Islet precursor cell (in vitro differentiated cells): Measurements from ENCODE around the gene ITK.
"Not testable (repeated sequence)": the region's sequence is repeated elsewhere in the genome, so short reads cannot be mapped to it uniquely, and the experiment has no call there.

ENCODE experiments used
- DNase-seq: peaks from one replicate; pipeline ENCODE4 v3.0.0-alpha.2; 2018

ITK gene

DNA sequence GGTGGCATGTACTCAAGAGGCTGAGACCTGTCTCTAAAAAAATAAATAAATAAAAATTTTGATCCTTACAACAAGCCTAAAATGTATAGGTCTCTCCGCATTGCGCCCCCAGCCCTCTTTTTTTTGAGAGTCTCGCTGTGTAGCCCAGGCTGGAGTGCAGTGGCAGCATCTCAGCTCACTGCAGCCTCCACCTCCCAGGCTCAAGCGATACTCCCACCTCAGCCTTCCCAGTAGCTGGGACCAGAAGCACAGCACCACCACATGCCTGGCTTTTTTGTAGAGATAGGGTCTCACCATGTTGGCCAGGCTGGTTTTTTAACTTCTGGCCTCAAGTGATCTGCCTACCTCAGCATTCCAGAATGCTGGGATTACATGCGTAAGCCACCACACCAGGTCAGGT is 12.4 kb upstream of the ITK start:
- DNase-seq = no peak

DNA sequence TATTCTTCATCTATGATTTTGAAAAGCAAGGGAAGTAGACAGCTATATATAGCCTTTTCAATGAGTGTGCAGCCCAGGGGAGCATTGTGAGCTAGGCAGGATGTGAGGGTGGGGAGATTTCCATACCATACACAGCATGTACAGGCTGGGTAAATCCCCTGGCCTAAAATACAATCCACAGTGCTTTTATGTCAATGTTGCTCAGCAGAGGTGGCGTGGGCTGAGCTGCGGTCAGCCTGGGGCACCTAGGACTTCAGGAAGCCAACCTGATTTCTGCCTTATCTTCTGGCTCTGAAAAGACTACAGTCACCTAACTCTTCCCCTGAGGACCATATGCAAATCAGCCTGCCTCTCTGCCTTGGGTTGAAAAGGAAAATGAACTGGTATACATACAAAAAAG is 8.2 kb upstream of the ITK start:
- no peak for DNase-seq

DNA sequence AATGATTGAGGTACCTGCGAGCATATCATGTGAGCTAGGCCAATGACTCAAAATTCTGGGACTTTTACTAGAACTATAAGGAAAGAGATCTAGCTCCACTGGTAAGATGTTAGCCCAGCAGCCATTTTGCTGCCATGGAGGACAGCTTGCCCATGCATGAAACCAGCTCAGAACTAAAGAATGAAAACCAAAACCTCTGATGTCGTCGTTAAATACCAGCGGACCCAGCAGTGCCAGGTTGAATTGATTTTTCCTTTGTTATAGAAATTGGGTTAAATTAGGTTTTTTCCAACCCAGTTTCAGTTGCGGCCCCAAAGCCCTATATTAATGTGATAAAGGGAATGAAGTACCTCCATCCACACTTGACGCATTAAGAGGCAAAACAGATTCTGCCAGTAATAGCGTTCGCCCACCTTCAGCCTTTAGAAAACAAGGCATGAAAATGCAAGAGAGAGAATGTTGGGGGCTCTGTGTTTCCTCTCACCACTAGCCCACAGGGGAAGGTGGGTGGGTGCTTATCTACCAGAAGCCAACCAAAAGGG is 5.5 kb upstream of the ITK start:
- DNase-seq = no peak

DNA sequence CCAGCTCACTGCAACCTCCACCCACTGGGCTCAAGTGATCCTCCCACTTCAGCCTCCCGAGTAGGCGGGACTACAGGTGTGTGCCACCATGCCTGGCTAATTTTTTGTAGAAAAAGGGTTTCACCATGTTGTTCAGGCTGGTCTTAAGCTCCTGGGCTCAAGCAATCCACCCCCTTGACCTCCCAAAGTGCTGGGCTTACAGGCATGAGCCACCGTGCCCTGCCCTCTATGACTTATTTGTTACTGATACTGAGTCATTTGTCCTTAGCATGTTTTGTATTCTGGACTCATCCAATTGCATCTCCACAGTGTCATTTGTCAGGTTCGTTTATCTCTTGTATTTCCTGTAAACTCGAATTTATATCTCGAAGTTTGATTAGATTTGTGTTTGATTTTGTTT is 2.7 kb upstream of the ITK start:
- no peak for DNase-seq

DNA sequence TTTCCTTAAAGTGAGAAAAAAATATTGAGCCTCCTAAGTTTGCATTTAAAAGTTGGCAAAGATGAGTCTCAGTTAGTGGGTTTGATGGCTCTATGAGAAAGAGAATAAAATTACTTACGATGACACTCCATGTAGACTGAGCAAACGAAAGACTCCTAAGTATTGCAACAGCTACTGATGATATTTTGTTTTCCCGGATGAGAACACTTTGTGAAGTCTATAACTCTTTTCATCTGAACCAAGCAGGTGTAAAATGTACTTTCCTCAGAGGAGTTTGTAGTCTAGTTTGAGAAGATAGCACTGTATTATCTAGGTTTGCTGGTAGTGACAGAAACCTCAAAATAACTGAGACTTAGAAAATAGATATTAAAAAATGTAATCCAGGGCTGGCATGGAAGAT is 1.7 kb upstream of the ITK start:
- DNase-seq = no peak

DNA sequence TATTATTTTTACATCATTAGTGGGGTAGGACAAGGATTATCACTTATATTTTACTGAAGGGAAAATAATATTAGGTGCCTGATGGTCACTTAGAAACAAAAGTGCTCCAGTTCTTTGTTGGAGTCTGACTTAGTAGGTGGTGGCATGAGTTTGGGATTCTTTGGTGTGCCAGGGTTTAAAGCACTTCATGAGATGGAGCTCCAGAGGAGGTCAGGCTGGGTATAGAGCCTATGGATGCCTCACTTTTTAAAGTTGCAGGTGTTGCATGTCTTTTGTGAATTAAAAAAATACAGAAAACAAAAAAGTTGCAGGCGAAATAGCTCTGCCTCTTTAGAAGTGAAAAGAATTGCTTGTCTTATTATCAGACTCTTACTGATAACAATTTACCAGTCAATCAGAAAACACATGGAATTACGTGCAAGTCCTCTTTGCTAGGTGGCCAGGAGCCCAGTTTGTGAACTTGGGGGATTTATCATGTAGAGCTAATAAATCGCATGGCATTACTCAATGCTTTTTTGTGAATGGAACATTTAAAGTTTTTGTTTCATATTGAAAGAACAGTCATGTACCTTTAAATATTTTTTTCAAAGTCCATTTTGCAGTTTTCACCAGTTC is 1.6 kb downstream of the ITK start:
- DNase-seq = no peak

DNA sequence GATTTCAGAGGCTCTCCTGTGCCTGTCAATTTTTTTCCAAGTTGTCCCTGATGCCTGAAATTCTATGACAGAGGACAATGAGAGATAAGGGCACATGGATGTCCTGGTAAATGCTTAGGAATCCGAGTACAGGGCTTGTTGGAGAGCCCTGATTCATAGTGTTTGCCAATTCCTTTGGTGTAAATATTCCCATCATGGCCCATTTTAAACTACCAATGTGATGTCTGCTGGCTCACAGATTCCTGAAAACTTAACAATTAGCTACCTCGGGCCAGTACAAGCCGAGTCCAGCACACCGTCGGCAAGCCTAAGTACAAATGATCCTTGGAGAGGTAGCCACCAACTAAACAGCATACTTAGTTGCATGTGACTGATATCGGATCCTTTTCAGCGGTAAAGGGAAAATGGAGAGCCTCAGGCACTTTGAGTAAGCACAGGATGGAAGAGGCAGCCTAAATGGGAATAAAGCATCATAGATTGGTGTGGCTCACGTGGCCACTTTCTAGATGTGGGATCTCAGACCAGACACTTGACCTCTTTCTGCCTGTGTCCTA is 3.6 kb downstream of the ITK start:
- no peak for DNase-seq

DNA sequence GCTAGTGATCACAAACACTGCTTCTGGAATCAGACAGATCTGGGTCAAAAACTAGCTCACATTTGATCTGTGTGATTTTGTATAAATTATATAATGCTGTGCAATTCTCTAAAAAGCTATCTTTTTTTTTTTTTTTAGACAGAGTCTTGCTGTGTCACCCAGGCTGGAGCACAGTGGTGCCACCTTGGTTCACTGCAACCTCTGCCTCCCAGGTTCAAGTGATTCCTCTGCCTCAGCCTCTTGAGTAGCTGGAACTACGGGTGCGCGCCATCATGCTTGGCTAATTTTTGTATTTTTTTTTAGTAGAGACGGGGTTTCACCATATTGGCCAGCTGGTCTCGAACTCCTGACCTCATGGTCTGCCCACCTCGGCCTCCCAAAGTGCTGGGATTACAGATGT is 4.5 kb downstream of the ITK start:
- not testable (repeated sequence) for DNase-seq

DNA sequence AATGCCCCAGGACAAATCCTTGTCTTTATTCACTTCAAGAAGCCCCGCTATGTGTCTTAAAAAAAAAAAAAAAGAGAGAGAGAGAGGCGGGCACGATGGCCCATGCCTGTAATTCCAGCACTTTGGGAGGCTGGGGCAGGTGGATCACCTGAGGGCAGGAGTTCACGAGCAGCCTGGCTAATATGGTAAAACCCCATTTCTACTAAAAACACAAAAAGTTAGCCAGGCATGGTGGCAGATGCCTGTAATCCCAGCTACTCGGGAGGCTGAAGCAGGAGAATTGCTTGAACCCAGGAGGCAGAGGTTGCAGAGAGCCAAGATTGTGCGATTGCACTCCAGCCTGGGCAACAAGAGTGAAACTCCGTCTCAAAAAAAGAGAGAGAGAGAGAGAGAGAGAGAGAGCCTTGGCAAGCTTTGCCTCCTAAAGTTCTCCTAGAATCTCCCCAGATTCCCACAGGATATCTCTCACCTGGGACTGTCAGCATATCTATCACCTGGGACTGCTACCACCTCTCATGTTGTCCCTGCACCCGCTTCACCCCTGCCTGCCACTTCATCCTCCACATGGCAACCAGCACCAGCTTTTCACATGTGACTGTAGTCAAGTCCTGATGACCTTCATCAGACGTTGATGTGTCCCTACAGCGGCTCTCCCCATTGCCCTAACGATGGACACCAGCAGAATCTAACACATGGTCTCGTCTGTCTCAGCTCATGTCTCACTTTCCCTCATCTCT is 5.8 kb downstream of the ITK start:
- no peak for DNase-seq

DNA sequence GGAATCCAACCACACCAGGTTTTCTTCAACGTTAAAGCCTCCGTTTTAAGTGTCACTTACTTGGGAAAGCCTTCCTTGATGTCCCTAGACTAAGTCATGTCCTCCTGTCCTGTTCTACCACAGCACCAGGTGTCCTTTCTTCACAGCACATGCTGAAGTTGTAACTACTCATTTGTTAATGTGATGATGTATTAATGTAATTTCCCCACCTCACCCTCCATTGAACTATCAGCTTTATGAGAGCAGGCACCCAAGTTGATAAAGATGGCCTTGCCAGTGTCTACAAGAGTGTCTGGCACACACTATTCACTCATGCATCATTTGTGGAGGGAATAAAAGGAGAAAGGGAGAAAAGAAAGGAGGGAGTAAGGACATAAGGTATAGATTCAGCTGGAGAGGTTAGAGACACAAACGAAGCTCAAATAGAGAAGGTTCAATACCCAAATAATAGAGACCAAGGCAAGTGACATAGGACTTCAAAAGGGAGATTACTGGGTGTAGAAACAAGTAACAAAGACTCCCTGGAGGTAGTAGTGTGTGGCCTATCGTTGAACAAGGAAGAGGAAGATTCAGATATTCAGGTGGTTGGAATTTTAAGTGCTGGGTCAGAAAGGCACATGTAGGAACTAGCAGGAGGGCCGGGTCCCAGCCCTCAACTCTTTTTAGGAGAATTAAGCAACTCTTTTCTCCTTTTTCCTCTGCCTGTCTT is 6.6 kb downstream of the ITK start:
- DNase-seq = no peak

DNA sequence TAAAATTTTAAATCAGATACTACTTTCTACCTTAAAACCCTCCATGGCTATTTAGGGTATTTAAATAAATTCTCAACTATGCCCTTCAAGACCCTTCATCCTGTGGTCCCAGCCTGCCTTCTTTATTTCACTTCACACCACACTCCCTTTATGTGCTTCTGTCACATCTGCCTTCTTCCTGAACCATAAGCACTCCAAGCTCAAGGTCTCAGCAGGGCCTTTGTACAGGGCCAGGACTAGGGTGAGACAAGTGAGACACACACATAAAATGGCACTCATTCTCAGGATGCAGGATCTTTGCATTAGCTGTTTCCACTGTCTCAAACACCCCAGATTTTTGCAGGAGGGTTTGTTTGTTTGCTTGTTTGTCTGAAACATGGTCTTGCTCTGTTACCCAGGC is 7.6 kb downstream of the ITK start:
- no peak for DNase-seq

DNA sequence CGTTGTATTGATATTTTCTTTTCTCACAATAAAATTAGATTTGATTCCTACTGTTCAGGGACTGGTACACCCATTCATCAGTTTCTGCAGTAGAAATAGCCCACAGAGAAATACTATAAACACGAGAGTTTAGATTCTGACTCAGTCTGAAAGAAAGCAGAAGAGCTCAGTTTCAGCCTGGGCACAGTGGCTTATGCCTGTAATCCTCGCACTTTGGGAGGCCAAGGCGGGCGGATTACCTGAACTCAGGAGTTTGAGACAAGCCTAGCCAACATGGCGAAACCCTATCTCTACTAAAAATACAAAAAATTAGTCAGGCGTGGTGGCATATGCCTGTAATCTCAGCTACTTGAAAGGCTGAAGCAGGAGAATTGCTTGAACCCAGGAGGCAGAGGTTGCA is 8.6 kb downstream of the ITK start:
- no peak for DNase-seq

DNA sequence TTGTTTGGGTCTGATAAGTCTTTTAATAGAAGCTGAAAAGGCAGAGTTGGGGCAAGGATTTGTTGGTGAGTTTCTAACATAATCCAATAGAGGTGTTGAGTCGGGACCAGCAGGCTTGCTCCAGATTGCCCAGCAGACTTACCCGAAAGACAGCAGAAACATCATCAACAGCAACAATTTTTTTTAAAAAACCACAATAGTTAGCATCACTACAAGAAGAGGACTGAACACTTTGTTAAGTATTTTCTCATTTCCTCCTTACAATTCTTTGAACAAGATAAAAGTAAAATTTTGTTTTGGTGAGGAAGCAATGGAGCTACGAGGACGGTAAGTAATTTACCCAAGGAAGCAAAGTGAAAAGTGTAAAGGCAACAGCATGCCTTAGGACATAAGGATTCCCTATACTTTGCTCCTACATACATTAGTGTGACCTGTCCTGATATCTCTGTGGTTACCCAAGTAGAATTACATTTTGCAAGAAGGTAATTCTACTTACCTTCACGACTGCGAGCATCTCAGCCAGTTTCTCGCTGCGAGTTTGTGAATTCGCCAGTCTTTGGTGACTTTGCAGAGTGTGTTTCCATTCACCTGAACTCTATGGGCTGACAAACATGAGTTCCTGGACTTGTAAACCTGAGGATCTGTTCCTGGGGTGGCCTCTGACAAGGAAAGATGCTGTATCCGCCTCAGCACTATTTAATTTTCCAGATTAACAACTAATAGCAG is 13.2 kb downstream of the ITK start:
- DNase-seq = no peak

DNA sequence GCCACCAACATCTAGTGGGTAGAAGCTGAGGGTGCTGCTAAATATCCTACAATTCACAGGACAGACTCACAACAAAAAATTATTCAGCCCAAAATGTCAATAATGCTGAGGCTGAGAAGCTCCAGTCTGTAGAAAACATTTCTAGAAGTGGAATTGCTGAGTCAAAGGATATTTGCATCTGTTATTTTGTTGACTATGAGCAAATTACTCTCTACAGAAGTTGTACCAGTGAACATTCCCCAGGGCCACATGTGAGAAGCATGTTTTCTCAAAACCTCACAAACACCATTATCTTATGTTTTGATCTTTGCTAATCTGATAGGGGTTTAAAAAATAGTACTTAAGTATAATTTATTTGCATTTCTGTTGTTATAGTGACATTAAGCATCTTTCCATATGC is 15.4 kb downstream of the ITK start:
- no peak for DNase-seq

DNA sequence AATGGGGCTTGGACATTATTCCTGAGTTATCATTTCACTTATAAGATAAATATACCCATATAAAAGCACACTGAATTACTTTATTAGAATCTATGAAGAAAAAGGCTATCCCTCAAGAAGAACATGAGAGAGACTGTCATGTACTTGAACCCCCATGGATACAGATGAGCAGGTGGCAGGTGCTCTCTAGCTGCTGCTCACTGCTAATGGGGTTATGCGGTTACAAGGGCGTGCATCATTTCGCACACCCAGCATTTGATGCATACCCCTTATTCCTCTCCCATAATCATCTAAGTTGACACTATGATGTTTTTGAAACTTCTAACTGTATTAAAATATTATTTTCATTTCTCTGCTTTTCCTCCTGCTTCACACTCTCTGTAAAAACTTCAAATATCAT is 16.4 kb downstream of the ITK start:
- no peak for DNase-seq

DNA sequence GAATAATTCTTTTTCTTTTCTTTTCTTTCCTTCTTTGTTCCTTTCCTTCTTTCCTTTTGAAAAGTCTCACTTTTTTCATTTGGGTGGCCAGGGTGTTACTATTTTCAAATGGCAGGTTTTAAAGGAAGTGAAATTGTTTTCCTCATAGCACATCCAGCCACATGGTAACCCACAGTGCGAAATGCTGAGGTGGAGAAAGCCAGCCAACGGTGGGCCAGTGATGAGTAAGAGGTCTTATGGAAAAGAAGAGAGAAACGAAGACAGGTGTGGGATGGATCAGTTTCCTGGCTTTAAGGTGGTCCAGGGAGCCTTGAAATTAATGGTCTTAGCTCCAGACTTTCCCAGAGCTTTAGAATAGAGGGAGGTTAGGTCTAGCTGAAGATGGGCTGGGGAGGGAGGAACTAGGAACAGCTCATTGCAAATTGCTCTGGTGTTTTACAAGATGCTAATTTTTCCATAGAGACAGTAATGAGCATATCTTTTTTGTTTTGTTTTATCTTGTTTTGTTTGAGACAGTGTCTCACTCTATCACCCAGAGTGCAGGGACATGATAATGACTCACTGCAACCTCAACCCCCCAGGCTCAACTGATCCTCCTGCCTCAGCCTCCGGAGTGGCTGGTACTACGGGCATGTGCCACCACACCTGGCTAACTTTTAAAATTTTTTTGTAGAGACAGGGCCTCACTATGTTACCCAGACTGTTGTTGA is 17.8 kb downstream of the ITK start:
- DNase-seq = no peak

DNA sequence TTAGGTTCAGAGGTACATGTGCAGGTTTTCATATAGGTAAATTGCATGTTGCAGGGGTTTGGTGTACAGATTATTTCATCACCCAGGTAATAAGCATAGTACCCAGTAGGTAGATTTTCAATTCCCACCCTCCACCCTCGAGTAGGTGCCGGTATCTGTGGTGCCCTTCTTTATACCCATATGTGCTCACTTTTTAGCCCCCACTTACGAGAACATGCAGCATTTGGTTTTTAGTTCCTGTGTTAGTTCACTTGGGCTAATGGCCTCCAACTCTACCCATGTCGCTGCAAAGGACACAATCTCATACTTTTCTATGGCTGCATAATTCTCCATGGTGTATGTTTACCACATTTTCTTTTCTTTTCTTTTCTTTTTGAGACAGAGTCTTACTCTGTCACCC is 21.2 kb downstream of the ITK start:
- no peak for DNase-seq

DNA sequence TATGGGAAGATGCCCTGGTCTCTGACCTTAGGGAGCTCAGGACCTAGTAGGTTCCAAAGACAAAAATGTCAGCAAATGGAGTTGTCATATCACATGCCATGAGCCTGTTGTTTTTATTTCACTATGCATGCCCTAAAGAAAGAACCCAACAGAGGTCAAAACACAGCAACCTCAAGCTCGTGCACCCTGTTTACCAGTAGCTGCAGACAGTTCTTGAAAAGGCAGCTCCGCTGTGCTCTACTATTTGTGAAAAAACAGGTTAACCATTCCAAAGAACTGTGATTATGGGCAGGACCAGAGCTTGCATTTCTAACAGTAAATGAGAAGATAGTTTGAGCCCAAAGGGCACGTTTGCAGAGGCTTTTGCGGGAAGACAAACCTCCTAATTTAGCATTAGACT is 22.8 kb downstream of the ITK start:
- no peak for DNase-seq

DNA sequence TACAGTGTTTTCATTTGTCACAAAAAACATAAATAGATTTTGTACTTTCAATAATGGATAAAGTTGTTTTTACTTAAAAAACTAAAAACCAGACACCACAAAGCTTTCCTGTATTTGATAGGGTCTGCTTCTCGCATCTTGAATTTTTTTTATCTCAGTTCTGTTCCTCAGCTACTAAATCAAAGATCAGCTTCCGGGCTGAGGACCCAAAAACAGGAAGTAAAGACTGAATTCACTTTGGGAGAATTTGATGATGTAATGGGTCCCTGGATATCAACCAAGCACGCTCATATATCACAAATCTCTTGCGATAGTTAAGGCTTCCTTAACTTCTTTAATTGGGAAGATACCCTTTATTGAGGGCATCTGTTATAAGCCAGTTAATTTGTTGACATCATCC is 24.1 kb downstream of the ITK start:
- DNase-seq = no peak

DNA sequence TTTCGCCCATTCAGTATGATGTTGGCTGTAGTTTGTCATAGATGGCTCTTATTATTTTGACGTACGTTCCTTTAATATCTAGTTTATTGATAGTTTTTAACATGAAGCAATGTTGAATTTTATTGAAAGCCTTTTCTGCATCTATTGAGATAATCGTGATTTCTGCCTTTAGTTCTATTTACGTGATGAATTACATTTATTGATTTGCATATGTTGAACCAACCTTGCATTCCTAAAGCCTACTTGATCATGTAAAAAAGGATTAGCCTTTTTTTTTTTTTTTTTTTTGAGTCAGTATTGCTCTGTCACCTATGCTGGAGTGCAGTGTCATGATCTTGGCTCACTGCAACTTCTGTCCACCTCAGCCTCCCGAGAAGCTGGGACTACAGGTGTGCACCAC is 25.1 kb downstream of the ITK start:
- DNase-seq = no peak

DNA sequence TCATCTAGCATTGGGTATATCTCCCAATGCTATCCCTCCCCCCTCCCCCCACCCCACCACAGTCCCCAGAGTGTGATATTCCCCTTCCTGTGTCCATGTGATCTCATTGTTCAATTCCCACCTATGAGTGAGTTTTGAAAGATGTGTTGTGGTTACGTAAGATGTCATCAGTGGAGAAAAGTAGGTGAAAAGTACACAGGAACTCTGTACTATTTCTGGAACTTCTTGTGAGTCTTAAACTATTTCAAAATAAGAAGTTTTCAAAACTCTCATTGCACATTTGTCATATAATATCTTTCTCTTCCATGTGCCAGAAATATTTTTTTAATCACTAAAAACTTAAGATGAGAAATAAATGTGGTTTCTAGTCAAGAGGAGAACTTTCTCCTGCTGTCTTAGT is 30.0 kb downstream of the ITK start:
- not testable (repeated sequence) for DNase-seq

DNA sequence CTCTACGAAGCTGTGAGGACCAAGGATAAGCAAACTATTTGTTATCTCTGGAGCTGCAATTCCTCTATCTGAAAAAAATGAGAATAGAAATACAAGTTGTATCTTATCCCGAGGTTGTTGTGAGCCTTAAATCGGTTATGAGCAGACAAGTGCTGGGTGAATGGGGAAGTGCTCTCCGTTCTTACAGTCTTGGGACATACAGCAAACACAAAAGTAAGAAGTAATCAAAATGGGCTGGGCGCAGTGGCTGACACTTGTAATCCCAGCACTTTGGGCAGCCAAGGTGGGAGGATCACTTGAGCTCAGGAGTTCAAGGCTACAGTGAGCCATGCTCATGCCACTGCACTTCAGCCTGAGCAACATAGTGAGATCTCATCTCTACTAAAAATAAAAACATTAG is 31.7 kb downstream of the ITK start:
- DNase-seq = no peak
